HepG2 (cell line): Measurements from ENCODE around the gene IL27RA. TPM values are rescaled to one million over a fixed set of nuclear protein-coding genes. Genes with fewer than 3 reads are reported as not detected.

Experiments
- CBX5 ChIP-seq: sonication (generic); formaldehyde crosslinking; IDR thresholded peaks from 2 replicates; pipeline ENCODE4 v1.4.0; 2020; ENCODE audit warnings: missing genetic modification reagents, borderline replicate concordance
- CENPT ChIP-seq: sonication (generic); formaldehyde crosslinking; IDR thresholded peaks from 2 replicates; pipeline ENCODE4 v1.8.0; 2022; ENCODE audit warnings: low read depth, mild to moderate bottlenecking, moderate library complexity, missing genetic modification reagents
- FOXJ3 ChIP-seq: sonication (generic); formaldehyde crosslinking; IDR thresholded peaks from 2 replicates; pipeline ENCODE4 v1.4.0; 2020; ENCODE audit warnings: missing genetic modification reagents, mild to moderate bottlenecking, borderline replicate concordance
- KLF16 ChIP-seq, 2 experiments: sonication (generic) in 1 of 2; formaldehyde crosslinking in 1 of 2; IDR thresholded peaks; 2 replicates each; pipeline versions ENCODE4 v1.6.1 to v1.8.0; 2016 to 2023; ENCODE audit warnings: missing genetic modification reagents in 2 of 2, missing compliant biosample characterization in 1 of 2
- MAFG ChIP-seq: sonication (generic); formaldehyde crosslinking; IDR thresholded peaks from 2 replicates; pipeline ENCODE4 v1.5.1; 2020; ENCODE audit warnings: mild to moderate bottlenecking, missing genetic modification reagents
- MIER3 ChIP-seq: IDR thresholded peaks from 2 replicates; pipeline ENCODE4 v1.6.1; 2016; ENCODE audit warnings: missing compliant biosample characterization, borderline replicate concordance
- MLLT10 ChIP-seq: sonication (generic); formaldehyde crosslinking; IDR thresholded peaks from 2 replicates; pipeline ENCODE4 v1.4.0; 2020; ENCODE audit warnings: missing genetic modification reagents
- NFKB2 ChIP-seq: sonication (generic); formaldehyde crosslinking; IDR thresholded peaks from 2 replicates; pipeline ENCODE4 v1.4.0; 2020; ENCODE audit warnings: missing genetic modification reagents, borderline replicate concordance
- PHF8 ChIP-seq: sonication (generic); formaldehyde crosslinking; IDR thresholded peaks from 2 replicates; pipeline ENCODE4 v1.5.0; 2020; ENCODE audit warnings: missing genetic modification reagents
- ZBTB1 ChIP-seq: sonication (generic); formaldehyde crosslinking; IDR thresholded peaks from 2 replicates; pipeline ENCODE4 v1.4.0; 2020; ENCODE audit warnings: missing genetic modification reagents, borderline replicate concordance
- ZSCAN22 ChIP-seq: sonication (generic); formaldehyde crosslinking; IDR thresholded peaks from 2 replicates; pipeline ENCODE4 v1.4.0; 2020; ENCODE audit warnings: mild to moderate bottlenecking, missing genetic modification reagents
- ZSCAN9 ChIP-seq: IDR thresholded peaks from 2 replicates; pipeline ENCODE4 v1.6.1; 2016; ENCODE audit warnings: borderline replicate concordance
- polyA plus RNA-seq, 8 experiments: library from polyadenylated mRNA; depleted of rRNA in 3 of 8; stranded (reverse) in 7 of 8; unstranded in 1 of 8; fragments of >200 nt; fragmentation: Illumina TruSeq in 4 of 8; extraction: Trizol in 4 of 8; gene quantifications; 2 replicates each; pipeline versions ENCODE4 v1.2.1 to v1.2.3, GENCODE V29; 2011 to 2016; ENCODE audit warnings: low read depth in 4 of 8, missing spikeins in 1 of 8, mixed read lengths in 1 of 8; ENCODE audit not compliant: insufficient read depth in 1 of 8
- total RNA-seq, 5 experiments: library from RNA; depleted of rRNA; stranded (reverse); fragments of >200 nt; fragmentation: Illumina TruSeq; extraction: Trizol; gene quantifications; 2 replicates each; pipeline ENCODE4 v1.2.3, GENCODE V29; 2016; ENCODE audit warnings: low read depth in 1 of 5
- TF ChIP-seq, protein P1 (sequence below): sonication (generic); formaldehyde crosslinking; IDR thresholded peaks from 2 replicates; pipeline ENCODE4 v1.8.1; 2023; ENCODE audit warnings: mild to moderate bottlenecking, inconsistent platforms, moderate library complexity, missing genetic modification reagents, borderline replicate concordance
- TF ChIP-seq, protein P2 (sequence below): sonication (generic); formaldehyde crosslinking; IDR thresholded peaks from 2 replicates; pipeline ENCODE4 v1.5.0; 2020; ENCODE audit warnings: mild to moderate bottlenecking, missing genetic modification reagents, borderline replicate concordance
- TF ChIP-seq, protein P3 (sequence below): sonication (generic); formaldehyde crosslinking; IDR thresholded peaks from 2 replicates; pipeline ENCODE4 v1.4.0; 2020; ENCODE audit warnings: mild to moderate bottlenecking, low read depth, missing genetic modification reagents
- TF ChIP-seq, protein P4 (sequence below): sonication (generic); IDR thresholded peaks from 2 replicates; pipeline ENCODE4 v1.6.1; 2016; ENCODE audit warnings: low read depth, borderline replicate concordance
- TF ChIP-seq, protein P5 (sequence below): sonication (generic); formaldehyde crosslinking; conservative IDR thresholded peaks from 2 replicates; pipeline ENCODE4 v1.4.0; 2020; ENCODE audit warnings: missing genetic modification reagents
- TF ChIP-seq, protein P6 (sequence below): sonication (generic); formaldehyde crosslinking; IDR thresholded peaks from 2 replicates; pipeline ENCODE4 v1.5.0; 2020; ENCODE audit warnings: mild to moderate bottlenecking, missing genetic modification reagents
- TF ChIP-seq, protein P7 (sequence below): IDR thresholded peaks from 2 replicates; pipeline ENCODE4 v1.6.1; 2016; ENCODE audit warnings: missing genetic modification reagents, missing compliant biosample characterization

Gene IL27RA
- total and polyA plus RNA-seq, 2 of the 13 experiments (the other 11 are each of a cell fraction or from before 2014, with no cell fraction given) = 3.5 to 8.1 TPM

DNA sequence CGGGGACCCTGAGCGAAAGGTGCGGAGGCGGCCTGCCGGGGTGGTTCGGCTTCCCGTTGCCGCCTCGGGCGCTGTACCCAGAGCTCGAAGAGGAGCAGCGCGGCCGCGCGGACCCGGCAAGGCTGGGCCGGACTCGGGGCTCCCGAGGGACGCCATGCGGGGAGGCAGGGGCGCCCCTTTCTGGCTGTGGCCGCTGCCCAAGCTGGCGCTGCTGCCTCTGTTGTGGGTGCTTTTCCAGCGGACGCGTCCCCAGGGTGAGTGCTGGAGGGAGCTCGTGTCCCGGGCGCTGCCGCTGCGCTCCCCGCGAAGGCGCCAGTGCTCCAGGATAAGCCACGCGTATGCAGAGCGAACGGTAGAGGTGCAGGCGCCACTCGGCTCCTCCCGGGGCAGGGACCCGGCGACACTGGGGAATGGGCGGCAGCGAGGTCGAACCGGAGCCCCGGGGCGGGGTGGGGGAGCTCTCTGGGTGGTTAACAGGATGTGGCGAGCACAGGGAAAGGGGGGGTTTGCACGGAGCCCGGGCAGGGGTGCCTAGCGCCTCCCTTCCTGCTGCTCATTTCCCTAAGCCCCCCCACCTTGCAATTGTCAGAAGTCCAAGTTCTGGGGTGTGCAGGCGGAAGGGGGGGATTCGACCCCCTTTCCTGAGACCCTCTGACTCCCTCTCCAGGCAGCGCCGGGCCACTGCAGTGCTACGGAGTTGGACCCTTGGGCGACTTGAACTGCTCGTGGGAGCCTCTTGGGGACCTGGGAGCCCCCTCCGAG, at the start of gene IL27RA (continued):
- TF ChIP-seq, protein P1, sequence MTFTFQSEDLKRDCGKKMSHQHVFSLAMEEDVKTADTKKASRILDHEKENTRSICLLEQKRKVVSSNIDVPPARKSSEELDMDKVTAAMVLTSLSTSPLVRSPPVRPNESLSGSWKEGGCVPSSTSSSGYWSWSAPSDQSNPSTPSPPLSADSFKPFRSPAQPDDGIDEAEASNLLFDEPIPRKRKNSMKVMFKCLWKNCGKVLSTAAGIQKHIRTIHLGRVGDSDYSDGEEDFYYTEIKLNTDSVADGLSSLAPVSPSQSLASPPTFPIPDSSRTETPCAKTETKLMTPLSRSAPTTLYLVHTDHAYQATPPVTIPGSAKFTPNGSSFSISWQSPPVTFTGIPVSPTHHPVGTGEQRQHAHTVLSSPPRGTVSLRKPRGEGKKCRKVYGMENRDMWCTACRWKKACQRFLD (CRISPR knock-in tag) = peak; percentile 73; the same call in 1 of the 2 replicates
- TF ChIP-seq, protein P2, sequence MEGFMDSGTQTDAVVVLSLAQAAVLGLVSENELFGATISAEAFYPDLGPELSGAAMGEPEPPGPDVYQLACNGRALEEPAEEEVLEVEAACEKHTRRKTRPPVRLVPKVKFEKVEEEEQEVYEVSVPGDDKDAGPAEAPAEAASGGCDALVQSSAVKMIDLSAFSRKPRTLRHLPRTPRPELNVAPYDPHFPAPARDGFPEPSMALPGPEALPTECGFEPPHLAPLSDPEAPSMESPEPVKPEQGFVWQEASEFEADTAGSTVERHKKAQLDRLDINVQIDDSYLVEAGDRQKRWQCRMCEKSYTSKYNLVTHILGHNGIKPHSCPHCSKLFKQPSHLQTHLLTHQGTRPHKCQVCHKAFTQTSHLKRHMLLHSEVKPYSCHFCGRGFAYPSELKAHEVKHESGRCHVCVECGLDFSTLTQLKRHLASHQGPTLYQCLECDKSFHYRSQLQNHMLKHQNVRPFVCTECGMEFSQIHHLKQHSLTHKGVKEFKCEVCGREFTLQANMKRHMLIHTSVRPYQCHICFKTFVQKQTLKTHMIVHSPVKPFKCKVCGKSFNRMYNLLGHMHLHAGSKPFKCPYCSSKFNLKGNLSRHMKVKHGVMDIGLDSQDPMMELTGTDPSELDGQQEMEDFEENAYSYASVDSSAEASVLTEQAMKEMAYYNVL (CRISPR knock-in tag) = peak; percentile 59; the same call in 1 of the 2 replicates
- TF ChIP-seq ZSCAN22 (CRISPR knock-in tag) (no peak), FOXJ3 (CRISPR knock-in tag) (0 out of 2 replicates have a peak, but pooled peaks have one; percentile 27), MAFG (no peak), MLLT10 (CRISPR knock-in tag) (no peak), CBX5 (CRISPR knock-in tag) (no peak), ZSCAN9 (CRISPR knock-in tag) (no peak), MIER3 (CRISPR knock-in tag) (no peak), KLF16 (CRISPR knock-in tag; IDR thresholded peaks at IDR 0.05) (no peak; a peak in 1 of 4 replicates), NFKB2 (CRISPR knock-in tag) (peak; percentile 62; the same call in 1 of the 2 replicates), PHF8 (CRISPR knock-in tag) (peak; percentile 69), ZBTB1 (CRISPR knock-in tag) (no peak), CENPT (peak; percentile 85; the same call in 1 of the 2 replicates)
- TF ChIP-seq, protein P3, sequence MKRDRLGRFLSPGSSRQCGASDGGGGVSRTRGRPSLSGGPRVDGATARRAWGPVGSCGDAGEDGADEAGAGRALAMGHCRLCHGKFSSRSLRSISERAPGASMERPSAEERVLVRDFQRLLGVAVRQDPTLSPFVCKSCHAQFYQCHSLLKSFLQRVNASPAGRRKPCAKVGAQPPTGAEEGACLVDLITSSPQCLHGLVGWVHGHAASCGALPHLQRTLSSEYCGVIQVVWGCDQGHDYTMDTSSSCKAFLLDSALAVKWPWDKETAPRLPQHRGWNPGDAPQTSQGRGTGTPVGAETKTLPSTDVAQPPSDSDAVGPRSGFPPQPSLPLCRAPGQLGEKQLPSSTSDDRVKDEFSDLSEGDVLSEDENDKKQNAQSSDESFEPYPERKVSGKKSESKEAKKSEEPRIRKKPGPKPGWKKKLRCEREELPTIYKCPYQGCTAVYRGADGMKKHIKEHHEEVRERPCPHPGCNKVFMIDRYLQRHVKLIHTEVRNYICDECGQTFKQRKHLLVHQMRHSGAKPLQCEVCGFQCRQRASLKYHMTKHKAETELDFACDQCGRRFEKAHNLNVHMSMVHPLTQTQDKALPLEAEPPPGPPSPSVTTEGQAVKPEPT (CRISPR knock-in tag) = no peak
- TF ChIP-seq, protein P4, sequence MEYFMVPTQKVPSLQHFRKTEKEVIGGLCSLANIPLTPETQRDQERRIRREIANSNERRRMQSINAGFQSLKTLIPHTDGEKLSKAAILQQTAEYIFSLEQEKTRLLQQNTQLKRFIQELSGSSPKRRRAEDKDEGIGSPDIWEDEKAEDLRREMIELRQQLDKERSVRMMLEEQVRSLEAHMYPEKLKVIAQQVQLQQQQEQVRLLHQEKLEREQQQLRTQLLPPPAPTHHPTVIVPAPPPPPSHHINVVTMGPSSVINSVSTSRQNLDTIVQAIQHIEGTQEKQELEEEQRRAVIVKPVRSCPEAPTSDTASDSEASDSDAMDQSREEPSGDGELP = no peak
- TF ChIP-seq, protein P5, sequence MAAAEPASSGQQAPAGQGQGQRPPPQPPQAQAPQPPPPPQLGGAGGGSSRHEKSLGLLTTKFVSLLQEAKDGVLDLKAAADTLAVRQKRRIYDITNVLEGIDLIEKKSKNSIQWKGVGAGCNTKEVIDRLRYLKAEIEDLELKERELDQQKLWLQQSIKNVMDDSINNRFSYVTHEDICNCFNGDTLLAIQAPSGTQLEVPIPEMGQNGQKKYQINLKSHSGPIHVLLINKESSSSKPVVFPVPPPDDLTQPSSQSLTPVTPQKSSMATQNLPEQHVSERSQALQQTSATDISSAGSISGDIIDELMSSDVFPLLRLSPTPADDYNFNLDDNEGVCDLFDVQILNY = no peak
- TF ChIP-seq, protein P6, sequence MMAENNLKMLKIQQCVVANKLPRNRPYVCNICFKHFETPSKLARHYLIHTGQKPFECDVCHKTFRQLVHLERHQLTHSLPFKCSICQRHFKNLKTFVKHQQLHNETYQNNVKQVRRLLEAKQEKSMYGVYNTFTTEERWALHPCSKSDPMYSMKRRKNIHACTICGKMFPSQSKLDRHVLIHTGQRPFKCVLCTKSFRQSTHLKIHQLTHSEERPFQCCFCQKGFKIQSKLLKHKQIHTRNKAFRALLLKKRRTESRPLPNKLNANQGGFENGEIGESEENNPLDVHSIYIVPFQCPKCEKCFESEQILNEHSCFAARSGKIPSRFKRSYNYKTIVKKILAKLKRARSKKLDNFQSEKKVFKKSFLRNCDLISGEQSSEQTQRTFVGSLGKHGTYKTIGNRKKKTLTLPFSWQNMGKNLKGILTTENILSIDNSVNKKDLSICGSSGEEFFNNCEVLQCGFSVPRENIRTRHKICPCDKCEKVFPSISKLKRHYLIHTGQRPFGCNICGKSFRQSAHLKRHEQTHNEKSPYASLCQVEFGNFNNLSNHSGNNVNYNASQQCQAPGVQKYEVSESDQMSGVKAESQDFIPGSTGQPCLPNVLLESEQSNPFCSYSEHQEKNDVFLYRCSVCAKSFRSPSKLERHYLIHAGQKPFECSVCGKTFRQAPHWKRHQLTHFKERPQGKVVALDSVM = no peak; the same call in 1 of the 2 replicates
- TF ChIP-seq, protein P7, sequence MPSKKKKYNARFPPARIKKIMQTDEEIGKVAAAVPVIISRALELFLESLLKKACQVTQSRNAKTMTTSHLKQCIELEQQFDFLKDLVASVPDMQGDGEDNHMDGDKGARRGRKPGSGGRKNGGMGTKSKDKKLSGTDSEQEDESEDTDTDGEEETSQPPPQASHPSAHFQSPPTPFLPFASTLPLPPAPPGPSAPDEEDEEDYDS (CRISPR knock-in tag) = no peak
